Upper lobe of left lung (tissue), 6 donors: ENCODE data around the gene ITCH. TPM values are rescaled to one million over a fixed set of nuclear protein-coding genes. Genes with fewer than 3 reads are reported as not detected.

Source experiments
- ATAC-seq, 2 donors: fragments of 200-7000 bp; cut with Tn5 transposase; one replicate each; pipeline ENCODE4 v1.9.1; 2022; ENCODE audit warnings: mild to moderate bottlenecking in 2 of 2, moderate library complexity in 2 of 2; ENCODE audit not compliant: low FRiP score in 2 of 2
- DNase-seq, 2 donors: peaks; one replicate each; pipeline ENCODE4 v3.0.0-alpha.2; 2019 to 2020
- H3K27ac ChIP-seq, 4 donors: fragments of 200-600 bp; sonication (generic); one replicate each; pipeline ENCODE4 v1.5.1; 2016 to 2019
- H3K27me3 ChIP-seq, 4 donors: fragments of 200-600 bp; sonication (generic); one replicate each; pipeline ENCODE4 v1.5.1; 2017 to 2019
- H3K36me3 ChIP-seq, 4 donors: fragments of 200-600 bp; sonication (generic); one replicate each; pipeline ENCODE4 v1.5.1; 2016 to 2019
- H3K4me1 ChIP-seq, 4 donors: fragments of 200-600 bp; sonication (generic); one replicate each; pipeline ENCODE4 v1.5.1; 2018 to 2019
- H3K4me3 ChIP-seq, 4 donors: fragments of 200-600 bp; sonication (generic); one replicate each; pipeline ENCODE4 v1.5.1; 2017 to 2019; ENCODE audit warnings: mild to moderate bottlenecking in 2 of 4, moderate library complexity in 1 of 4
- H3K9me3 ChIP-seq, 4 donors: fragments of 200-600 bp; sonication (generic); one replicate each; pipeline ENCODE4 v1.5.1; 2018 to 2019
- CTCF ChIP-seq, 6 experiments: fragments of 450-650 bp in 4 of 6; fragments of 200-600 bp in 2 of 6; sonication (generic) in 2 of 6; IDR thresholded peaks; one replicate each; pipeline ENCODE4 v1.5.1; 2016 to 2019; ENCODE audit warnings: antibody characterized with exemption in 6 of 6
- EP300 ChIP-seq, 4 donors: sonication (generic); formaldehyde crosslinking; IDR thresholded peaks; one replicate each; pipeline ENCODE4 v1.5.1; 2017; ENCODE audit warnings: antibody characterized with exemption in 4 of 4, control low read depth in 2 of 4
- POLR2A ChIP-seq, 4 donors: fragments of 450-650 bp; IDR thresholded peaks; one replicate each; pipeline ENCODE4 v1.5.1; 2016 to 2017; ENCODE audit warnings: antibody characterized with exemption in 4 of 4, mild to moderate bottlenecking in 2 of 4
- POLR2AphosphoS5 ChIP-seq, 2 donors: sonication (generic); formaldehyde crosslinking; IDR thresholded peaks; one replicate each; pipeline ENCODE4 v1.5.1; 2017; ENCODE audit warnings: antibody characterized with exemption in 2 of 2
- WGBS, 2 donors: methylation state at CpG; one replicate each; pipeline ENCODE4 v1.1.5; 2017 to 2018; 5-methylcytosine and 5-hydroxymethylcytosine counted together
- total RNA-seq, 6 donors: library from RNA; depleted of rRNA in 4 of 6; stranded (reverse); fragments of >200 nt in 4 of 6; gene quantifications; one replicate each; pipeline versions ENCODE4 v1.1.0 to v1.2.1, GENCODE V29; 2016 to 2021
- donor health status: DM: no; HTN: no; CAD: no; lungs with moderate emphysema.
- donor health status: DM: no; HTN: yes; CAD: no; lungs with severe emphysema.

ITCH gene
- total RNA-seq, 6 donors from 2014 or later: 26.6 to 57.2 (median 45.5) TPM

GRCh38 chr20:34532320-34532719 lies 169.2 kb downstream of the ITCH start:
- WGBS, 2 donors: 86% methylated on average over 8 of the region's 8 CpGs
- H3K4me1 ChIP-seq: peaks cover 16 to 29% (median 17%) of the 10 kb centered on the region in 4 donors
- no peak overlapping the region for H3K27ac ChIP-seq
- ATAC-seq (no peak), DNase-seq (no peak)
- H3K36me3 ChIP-seq: peaks cover 31 to 93% (median 83%) of the 10 kb centered on the region in 4 donors
- no peaks in the 10 kb centered on the region for H3K9me3 ChIP-seq
- no peaks in the 10 kb centered on the region for H3K27me3 ChIP-seq
- no peak for TF ChIP-seq CTCF (IDR thresholded peaks at IDR 0.05)
- H3K4me3 ChIP-seq: no peak overlapping the region

GRCh38 chr20:34532756-34533155 lies 169.7 kb downstream of the ITCH start:
- Histone ChIP-seq H3K27me3 (no peaks in the 10 kb centered on the region), H3K4me1 (peaks cover 16 to 28% (median 17%) of the 10 kb centered on the region in 4 donors), H3K9me3 (no peaks in the 10 kb centered on the region), H3K4me3 (no peak overlapping the region), H3K36me3 (peaks cover 28 to 93% (median 81%) of the 10 kb centered on the region in 4 donors), H3K27ac (no peak overlapping the region)
- WGBS, 2 donors: 87 to 95% methylated on average over 5 to 7 of the region's 7 CpGs
- ATAC-seq (no peak), DNase-seq (no peak)
- TF ChIP-seq POLR2AphosphoS5 (IDR thresholded peaks at IDR 0.05) (no peak), EP300 (IDR thresholded peaks at IDR 0.05) (no peak), CTCF (IDR thresholded peaks at IDR 0.05) (no peak), POLR2A (IDR thresholded peaks at IDR 0.05) (no peak)

- no peak overlapping the region for H3K4me3 ChIP-seq
- H3K27ac ChIP-seq: no peak overlapping the region
- H3K4me1 ChIP-seq: peaks cover 4 to 15% (median 8%) of the 10 kb centered on the region in 4 donors
- H3K27me3 ChIP-seq: no peaks in the 10 kb centered on the region
- H3K36me3 ChIP-seq: peaks cover 28 to 84% (median 74%) of the 10 kb centered on the region in 4 donors
- 95% methylated on average over 10 to 15 of the region's 15 CpGs for WGBS, 2 donors
- no peak for ATAC-seq
- TF ChIP-seq POLR2A (IDR thresholded peaks at IDR 0.05): no peak
- no peak for TF ChIP-seq POLR2AphosphoS5 (IDR thresholded peaks at IDR 0.05)
- TF ChIP-seq EP300 (IDR thresholded peaks at IDR 0.05): no peak
- TF ChIP-seq CTCF (IDR thresholded peaks at IDR 0.05): no peak
- no peak for DNase-seq
- H3K9me3 ChIP-seq: no peaks in the 10 kb centered on the region
These were observed 171.5 kb downstream of the ITCH start for GRCh38 chr20:34534391-34535165.

GRCh38 chr20:34535301-34535840 lies 172.3 kb downstream of the ITCH start:
- Histone ChIP-seq H3K4me1 (peaks cover 0 to 7% (median 3%) of the 10 kb centered on the region in 4 donors), H3K27ac (no peak overlapping the region), H3K4me3 (no peak overlapping the region), H3K27me3 (no peaks in the 10 kb centered on the region), H3K9me3 (no peaks in the 10 kb centered on the region), H3K36me3 (peaks cover 32 to 85% (median 73%) of the 10 kb centered on the region in 4 donors)
- DNase-seq: no peak
- no peak for ATAC-seq
- WGBS, 2 donors: 94 to 96% methylated on average over 14 to 15 of the region's 15 CpGs
- TF ChIP-seq CTCF (IDR thresholded peaks at IDR 0.05) (no peak), EP300 (IDR thresholded peaks at IDR 0.05) (no peak)

- Histone ChIP-seq H3K4me1 (peaks cover 0 to 6% (median 1%) of the 10 kb centered on the region in 4 donors), H3K36me3 (peaks cover 33 to 90% (median 73%) of the 10 kb centered on the region in 4 donors), H3K4me3 (no peak overlapping the region), H3K27ac (no peak overlapping the region), H3K9me3 (no peaks in the 10 kb centered on the region), H3K27me3 (no peaks in the 10 kb centered on the region)
- TF ChIP-seq EP300 (IDR thresholded peaks at IDR 0.05) (no peak), POLR2A (IDR thresholded peaks at IDR 0.05) (no peak), CTCF (IDR thresholded peaks at IDR 0.05) (no peak), POLR2AphosphoS5 (IDR thresholded peaks at IDR 0.05) (no peak)
- DNase-seq (no peak), ATAC-seq (no peak)
- 94 to 100% methylated on average over 2 of the region's 2 CpGs for WGBS, 2 donors
These were observed 172.8 kb downstream of the ITCH start for GRCh38 chr20:34535857-34536256.
